ENCODE data around the gene HLA-DOA.
A peak's percentile ranks its signal among the peaks of the same experiment; 100 is the strongest.

- TF ChIP-seq CTCF (IDR thresholded peaks at IDR 0.05 in 2 of 3, conservative IDR thresholded peaks at IDR 0.05 in 1 of 3; ENCODE audit: control insufficient read depth in 2 of 3, extremely low read depth in 1 of 3, insufficient read depth in 1 of 3, low read depth in 3 of 3, low read length in 3 of 3) = no peak
- TF ChIP-seq SIN3A (IDR thresholded peaks at IDR 0.05; ENCODE audit: low read depth, low read length) = no peak
- no peak for TF ChIP-seq SRF (IDR thresholded peaks at IDR 0.05; ENCODE audit: low read depth in 2 of 2, low read length in 2 of 2)
- no peak for TF ChIP-seq ZNF274 (IDR thresholded peaks at IDR 0.05; ENCODE audit: insufficient read depth, insufficient read length)
- no peak for TF ChIP-seq CBX5 (IDR thresholded peaks at IDR 0.05; ENCODE audit: low read depth)
- TF ChIP-seq POLR2AphosphoS5 (IDR thresholded peaks at IDR 0.05; ENCODE audit: low read length) = no peak
- TF ChIP-seq MLLT1 (IDR thresholded peaks at IDR 0.05) = peak; percentile 41
Observed at GRCh38 chr6:33010356-33010755, 965 bp upstream of the HLA-DOA start.
